GM19467 (cell line): Measurements from ENCODE around the gene MUC2.
"Not testable (repeated sequence)": the region's sequence is repeated elsewhere in the genome, so short reads cannot be mapped to it uniquely, and the experiment has no call there.

ENCODE experiments used
- ATAC-seq: cut with Tn5 transposase; IDR thresholded peaks from one replicate; pipeline ENCODE4 v1.9.1; 2021; ENCODE audit warnings: mild to moderate bottlenecking, moderate library complexity; ENCODE audit not compliant: unreplicated experiment

The MUC2 gene

GRCh38 chr11:1102996-1103395 is 28.3 kb downstream of the MUC2 start:
- no peak for ATAC-seq

GRCh38 chr11:1103401-1104360 is 29.0 kb downstream of the MUC2 start:
- no peak for ATAC-seq

GRCh38 chr11:1104411-1105182 is 29.9 kb downstream of the MUC2 start:
- no peak for ATAC-seq

GRCh38 chr11:1105183-1105565 is 30.5 kb downstream of the MUC2 start:
- no peak for ATAC-seq

GRCh38 chr11:1106387-1106786 is 31.7 kb downstream of the MUC2 start:
- ATAC-seq = no peak

GRCh38 chr11:1107316-1108245 is 32.9 kb downstream of the MUC2 start:
- ATAC-seq = no peak

- ATAC-seq = no peak
Measured at GRCh38 chr11:1108246-1108900, 33.7 kb downstream of the MUC2 start.

GRCh38 chr11:1109101-1109917 is 34.6 kb downstream of the MUC2 start:
- ATAC-seq = no peak

GRCh38 chr11:1109918-1110705 is 35.4 kb downstream of the MUC2 start:
- no peak for ATAC-seq

- ATAC-seq = no peak
Measured at GRCh38 chr11:1111545-1112212, 37.0 kb downstream of the MUC2 start.

GRCh38 chr11:1112351-1113191 is 37.9 kb downstream of the MUC2 start:
- ATAC-seq = no peak

- no peak for ATAC-seq
Measured at GRCh38 chr11:1113405-1114201, 38.9 kb downstream of the MUC2 start.

GRCh38 chr11:1115292-1115691 is 40.6 kb downstream of the MUC2 start:
- ATAC-seq = not testable (repeated sequence)

- no peak for ATAC-seq
Measured at GRCh38 chr11:1116104-1116503, 41.4 kb downstream of the MUC2 start.

- no peak for ATAC-seq
Measured at GRCh38 chr11:1116666-1117390, 42.2 kb downstream of the MUC2 start.

- no peak for ATAC-seq
Measured at GRCh38 chr11:1117992-1118391, 43.3 kb downstream of the MUC2 start.
